Parathyroid adenoma (tissue), 2 donors: ENCODE data around the gene BRD3OS.

Source experiments
- H2AFZ ChIP-seq: fragments of 300-600 bp; sonication (generic); one replicate; pipeline ENCODE4 v1.7.0; 2017; ENCODE audit warnings: antibody characterized with exemption, mild to moderate bottlenecking
- H3K27ac ChIP-seq: fragments of 300-600 bp; sonication (generic); one replicate; pipeline ENCODE4 v1.7.0; 2017
- H3K27me3 ChIP-seq: fragments of 300-600 bp; sonication (generic); one replicate; pipeline ENCODE4 v1.7.0; 2017; ENCODE audit warnings: low read length; ENCODE audit not compliant: control insufficient read depth, insufficient read depth
- H3K36me3 ChIP-seq: fragments of 300-600 bp; sonication (generic); one replicate; pipeline ENCODE4 v1.7.0; 2017; ENCODE audit warnings: low read length; ENCODE audit not compliant: control insufficient read depth, insufficient read depth
- H3K4me1 ChIP-seq: fragments of 300-600 bp; sonication (generic); one replicate; pipeline ENCODE4 v1.7.0; 2017; ENCODE audit warnings: control low read depth
- H3K4me2 ChIP-seq: fragments of 300-600 bp; sonication (generic); one replicate; pipeline ENCODE4 v1.7.0; 2017; ENCODE audit warnings: low read length
- H3K4me3 ChIP-seq: fragments of 300-600 bp; sonication (generic); one replicate; pipeline ENCODE4 v1.7.0; 2017; ENCODE audit warnings: low read depth, low read length
- H3K79me2 ChIP-seq: fragments of 300-600 bp; sonication (generic); one replicate; pipeline ENCODE4 v1.7.0; 2017; ENCODE audit warnings: control low read depth
- H3K9ac ChIP-seq: fragments of 300-600 bp; sonication (generic); one replicate; pipeline ENCODE4 v1.7.0; 2017; ENCODE audit warnings: mild to moderate bottlenecking
- H3K9me3 ChIP-seq: fragments of 300-600 bp; sonication (generic); one replicate; pipeline ENCODE4 v1.7.0; 2017; ENCODE audit warnings: low read length; ENCODE audit not compliant: control insufficient read depth
- TF ChIP-seq, protein P1 (sequence below): fragments of 300-600 bp; sonication (generic); IDR thresholded peaks from one replicate; pipeline ENCODE4 v1.7.0; 2017; ENCODE audit warnings: antibody characterized with exemption, mild to moderate bottlenecking
- donor health status: primary hyperparathyroidism.

The BRD3OS gene

DNA sequence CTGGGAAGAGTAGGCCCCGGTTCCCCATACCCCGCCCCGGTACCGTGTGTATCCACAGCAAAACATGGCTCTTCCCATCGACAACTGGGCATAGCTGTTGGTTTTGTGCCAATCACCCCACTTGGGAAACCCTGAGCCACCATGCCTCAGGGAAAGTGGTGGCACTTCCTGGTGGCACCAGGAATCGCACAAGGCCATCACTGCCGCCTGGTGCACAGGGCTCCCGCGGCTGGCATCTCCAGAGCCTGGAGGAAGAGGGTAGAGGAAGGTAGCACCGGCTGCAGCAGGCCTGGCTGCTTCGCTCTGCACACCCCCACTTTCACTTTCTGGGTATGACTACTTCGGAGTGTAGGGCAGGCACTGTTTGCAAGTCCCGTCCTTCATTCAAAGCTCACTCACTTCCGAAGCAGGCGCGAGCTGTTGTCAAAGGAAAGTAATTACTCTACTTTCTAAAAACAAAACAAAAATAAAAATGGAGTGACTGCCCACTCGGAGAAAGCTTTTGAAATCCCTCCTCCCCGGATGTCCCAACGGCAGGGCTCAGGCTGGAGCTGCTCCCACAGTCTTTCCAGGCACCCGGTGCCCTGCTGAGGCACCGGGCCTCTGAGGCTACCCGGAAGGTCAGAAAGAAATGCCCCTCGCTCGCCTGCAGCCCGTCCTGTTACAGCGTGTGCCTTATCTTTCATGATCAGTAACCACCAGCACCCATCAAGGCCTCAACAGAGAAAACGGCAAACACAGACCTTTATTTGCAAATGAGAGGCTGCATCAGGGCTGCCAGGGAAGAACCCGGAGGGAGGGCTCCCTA lies 40.5 kb downstream of the BRD3OS start:
- no peaks in the 10 kb centered on the region for H3K27me3 ChIP-seq

GRCh38 chr9:134066526-134066912 lies 41.2 kb downstream of the BRD3OS start:
- peak overlapping the region; percentile 96 for H3K4me2 ChIP-seq
- H3K4me1 ChIP-seq, result peaks cover 4% of the 10 kb centered on the region
- H3K27me3 ChIP-seq, result no peaks in the 10 kb centered on the region
- TF ChIP-seq, protein P1, sequence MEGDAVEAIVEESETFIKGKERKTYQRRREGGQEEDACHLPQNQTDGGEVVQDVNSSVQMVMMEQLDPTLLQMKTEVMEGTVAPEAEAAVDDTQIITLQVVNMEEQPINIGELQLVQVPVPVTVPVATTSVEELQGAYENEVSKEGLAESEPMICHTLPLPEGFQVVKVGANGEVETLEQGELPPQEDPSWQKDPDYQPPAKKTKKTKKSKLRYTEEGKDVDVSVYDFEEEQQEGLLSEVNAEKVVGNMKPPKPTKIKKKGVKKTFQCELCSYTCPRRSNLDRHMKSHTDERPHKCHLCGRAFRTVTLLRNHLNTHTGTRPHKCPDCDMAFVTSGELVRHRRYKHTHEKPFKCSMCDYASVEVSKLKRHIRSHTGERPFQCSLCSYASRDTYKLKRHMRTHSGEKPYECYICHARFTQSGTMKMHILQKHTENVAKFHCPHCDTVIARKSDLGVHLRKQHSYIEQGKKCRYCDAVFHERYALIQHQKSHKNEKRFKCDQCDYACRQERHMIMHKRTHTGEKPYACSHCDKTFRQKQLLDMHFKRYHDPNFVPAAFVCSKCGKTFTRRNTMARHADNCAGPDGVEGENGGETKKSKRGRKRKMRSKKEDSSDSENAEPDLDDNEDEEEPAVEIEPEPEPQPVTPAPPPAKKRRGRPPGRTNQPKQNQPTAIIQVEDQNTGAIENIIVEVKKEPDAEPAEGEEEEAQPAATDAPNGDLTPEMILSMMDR, result no peak
- H3K79me2 ChIP-seq, result peaks cover 38% of the 10 kb centered on the region
- peak overlapping the region; percentile 77 for H3K27ac ChIP-seq
- peak overlapping the region; percentile 28 for H3K9ac ChIP-seq
- H3K9me3 ChIP-seq, result no peaks in the 10 kb centered on the region
- H3K4me3 ChIP-seq, result peak overlapping the region; percentile 76
- no peak overlapping the region for H2AFZ ChIP-seq
- no peaks in the 10 kb centered on the region for H3K36me3 ChIP-seq

More for the DNA sequence above, 40.5 kb downstream of the BRD3OS start:
- H3K79me2 ChIP-seq, result peaks cover 46% of the 10 kb centered on the region
- TF ChIP-seq, protein P1, result no peak
- H3K4me1 ChIP-seq, result peaks cover 4% of the 10 kb centered on the region
- peak overlapping the region; percentile 77 for H3K27ac ChIP-seq
- peak overlapping the region; percentile 18 for H2AFZ ChIP-seq
- H3K9ac ChIP-seq, result peak overlapping the region; percentile 28
- no peaks in the 10 kb centered on the region for H3K9me3 ChIP-seq
- peak overlapping the region; percentile 96 for H3K4me2 ChIP-seq
- H3K4me3 ChIP-seq, result peak overlapping the region; percentile 76
- no peaks in the 10 kb centered on the region for H3K36me3 ChIP-seq

- Histone ChIP-seq H3K9me3 (no peaks in the 10 kb centered on the region), H3K4me3 (peak overlapping the region; percentile 76), H3K27me3 (no peaks in the 10 kb centered on the region), H3K4me2 (peak overlapping the region; percentile 96), H3K4me1 (peaks cover 4% of the 10 kb centered on the region), H3K79me2 (peaks cover 32% of the 10 kb centered on the region), H3K27ac (peak overlapping the region; percentile 77), H3K36me3 (no peaks in the 10 kb centered on the region), H2AFZ (no peak overlapping the region), H3K9ac (peak overlapping the region; percentile 28)
- TF ChIP-seq, protein P1, result no peak
These were observed 41.9 kb downstream of the BRD3OS start for GRCh38 chr9:134066913-134067851.

DNA sequence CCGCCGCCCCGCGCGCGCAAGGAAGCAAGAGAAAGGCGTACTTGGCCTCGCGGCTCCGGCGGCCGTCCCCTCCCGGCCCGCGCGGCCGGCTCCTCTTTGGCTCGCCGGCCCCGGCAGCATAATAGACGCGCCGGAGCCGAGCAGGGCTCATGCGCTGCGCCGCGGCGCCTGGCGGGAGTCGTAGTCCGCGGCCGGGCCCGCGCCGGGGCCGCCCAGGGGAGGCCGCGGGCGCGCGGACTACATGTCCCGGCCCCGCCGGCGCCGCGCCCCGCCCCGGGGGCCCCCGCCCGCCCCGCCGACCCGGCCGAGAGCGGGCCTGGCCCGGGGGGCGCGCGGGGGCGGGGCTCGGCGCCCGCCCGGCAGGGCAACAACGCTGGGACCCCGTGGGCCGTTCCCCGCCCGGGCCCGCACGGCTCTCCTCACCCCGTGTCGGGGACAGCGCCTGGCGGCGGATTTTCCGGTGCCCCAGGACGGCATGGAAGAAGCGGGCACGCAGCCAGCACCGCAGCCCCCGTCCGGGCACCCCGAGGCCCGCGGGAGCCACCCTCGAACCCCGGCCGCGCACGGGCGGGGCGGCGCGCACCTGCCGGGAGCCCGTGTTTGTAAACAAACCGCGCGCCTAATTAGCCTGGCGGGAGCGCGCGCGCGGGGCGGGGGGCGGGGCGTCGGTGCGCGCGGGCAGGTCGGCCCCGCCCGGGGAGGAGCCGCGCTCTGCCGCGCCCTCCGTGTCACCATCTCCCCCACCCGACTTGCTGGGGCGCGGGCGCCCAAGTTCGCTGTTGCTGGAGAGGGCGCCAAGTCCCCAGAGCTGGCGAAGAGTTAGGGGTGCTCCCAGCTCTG lies 42.8 kb downstream of the BRD3OS start, which contains the start of gene BRD3:
Gene BRD3, minus strand, starts transcription at position 123 of the 840 bp plus-strand sequence. CDS start 14,549 bp downstream, outside the sequence.
- Histone ChIP-seq H3K27ac (peak within 1 kb of the TSS; percentile 77), H3K79me2 (peaks cover 22% of the 10 kb centered on the region), H3K4me3 (peak within 1 kb of the TSS; percentile 76), H3K4me2 (peak within 1 kb of the TSS; percentile 96), H3K27me3 (no peaks in the 10 kb centered on the region), H3K36me3 (no peaks in the 10 kb centered on the region), H2AFZ (peak within 1 kb of the TSS; percentile 83), H3K9me3 (no peaks in the 10 kb centered on the region), H3K4me1 (peaks cover 4% of the 10 kb centered on the region), H3K9ac (peak within 1 kb of the TSS; percentile 28)
- TF ChIP-seq, protein P1, result no peak
